Ishikawa (cell line): ENCODE measurements around the gene CELA3A.

Experiments
- CEBPB ChIP-seq: IDR thresholded peaks from 2 replicates; pipeline ENCODE4 v1.6.1; 2012
- CREB1 ChIP-seq: IDR thresholded peaks from 2 replicates; pipeline ENCODE4 v1.6.1; 2012; ENCODE audit warnings: low read depth
- EGR1 ChIP-seq: IDR thresholded peaks from 2 replicates; pipeline ENCODE4 v1.6.1; 2012
- EP300 ChIP-seq: IDR thresholded peaks from 2 replicates; pipeline ENCODE4 v1.6.1; 2012; ENCODE audit warnings: borderline replicate concordance
- MAX ChIP-seq: IDR thresholded peaks from 2 replicates; pipeline ENCODE4 v1.6.1; 2012
- NFIC ChIP-seq: IDR thresholded peaks from 2 replicates; pipeline ENCODE4 v1.6.1; 2012
- RAD21 ChIP-seq: IDR thresholded peaks from 2 replicates; pipeline ENCODE4 v1.6.1; 2012; ENCODE audit warnings: low read depth
- REST ChIP-seq: IDR thresholded peaks from 2 replicates; pipeline ENCODE4 v1.6.1; 2012; ENCODE audit warnings: low read depth, mild to moderate bottlenecking
- TAF1 ChIP-seq: IDR thresholded peaks from 2 replicates; pipeline ENCODE4 v1.6.1; 2012; ENCODE audit warnings: low read depth, mild to moderate bottlenecking
- TCF12 ChIP-seq: IDR thresholded peaks from 2 replicates; pipeline ENCODE4 v1.6.1; 2012; ENCODE audit warnings: low read depth
- YY1 ChIP-seq: IDR thresholded peaks from 2 replicates; pipeline ENCODE4 v1.6.1; 2012; ENCODE audit warnings: low read depth
- ZBTB7A ChIP-seq: IDR thresholded peaks from 2 replicates; pipeline ENCODE4 v1.6.1; 2012; ENCODE audit warnings: low read depth
- TF ChIP-seq, protein P1 (sequence below): IDR thresholded peaks from 2 replicates; pipeline ENCODE4 v1.6.1; 2012

DNA sequence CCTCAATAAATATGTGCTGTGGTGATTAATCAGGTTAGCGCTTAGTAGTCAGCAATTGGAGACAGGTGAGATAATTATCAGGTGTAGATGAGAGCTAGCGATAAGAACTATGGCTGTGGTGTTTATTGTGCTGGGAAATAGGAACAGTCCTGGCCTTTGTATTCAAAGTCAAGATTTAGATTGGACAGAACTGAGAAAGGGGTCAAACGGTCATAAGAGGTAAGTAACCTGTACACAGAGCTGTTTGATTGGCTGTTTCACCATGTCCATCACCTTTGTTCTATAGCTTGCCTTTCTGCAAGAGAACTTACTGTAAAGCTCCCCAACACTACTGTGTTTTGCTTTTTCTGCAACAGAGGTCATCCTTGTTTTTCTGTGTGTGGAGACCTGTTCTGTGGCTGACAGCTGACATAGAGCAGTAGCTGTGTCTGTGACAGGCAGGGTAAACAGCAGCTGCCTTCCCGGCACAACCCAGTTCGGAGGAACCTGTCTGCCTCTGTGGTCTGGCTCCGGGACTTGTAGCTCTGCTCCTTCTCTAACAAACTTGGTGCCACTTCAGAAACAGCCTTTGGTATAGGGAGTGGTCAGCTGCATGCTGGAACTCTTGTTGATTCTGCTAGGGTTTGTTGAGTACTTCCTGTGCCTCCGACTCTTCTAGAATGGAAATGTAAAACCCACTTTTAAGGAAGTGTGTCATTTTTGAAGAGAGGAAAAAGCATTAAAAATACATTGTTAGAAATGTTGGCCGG, 29.9 kb downstream of the CELA3A start:
- TF ChIP-seq REST (no peak), YY1 (no peak), ZBTB7A (no peak), CREB1 (no peak), MAX (no peak), RAD21 (no peak), EP300 (no peak), TAF1 (no peak), TCF12 (no peak), EGR1 (no peak), NFIC (no peak), CEBPB (no peak)
- TF ChIP-seq, protein P1, sequence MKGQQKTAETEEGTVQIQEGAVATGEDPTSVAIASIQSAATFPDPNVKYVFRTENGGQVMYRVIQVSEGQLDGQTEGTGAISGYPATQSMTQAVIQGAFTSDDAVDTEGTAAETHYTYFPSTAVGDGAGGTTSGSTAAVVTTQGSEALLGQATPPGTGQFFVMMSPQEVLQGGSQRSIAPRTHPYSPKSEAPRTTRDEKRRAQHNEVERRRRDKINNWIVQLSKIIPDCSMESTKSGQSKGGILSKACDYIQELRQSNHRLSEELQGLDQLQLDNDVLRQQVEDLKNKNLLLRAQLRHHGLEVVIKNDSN, result no peak
